Skin epidermis (tissue), 12 donors: ENCODE results near the gene SMU1.
"Not testable (repeated sequence)": the region's sequence is repeated elsewhere in the genome, so short reads cannot be mapped to it uniquely, and the experiment has no call there.

Experiments used
- H3K27ac ChIP-seq, 21 experiments: fragments of 200-600 bp; sonication (generic) in 11 of 21; one replicate each; pipeline ENCODE4 v1.5.0; 2020; ENCODE audit warnings: mild to moderate bottlenecking in 3 of 21, inconsistent platforms in 2 of 21, moderate library complexity in 2 of 21
- H3K4me3 ChIP-seq, 7 experiments: fragments of 200-600 bp; sonication (generic) in 2 of 7; one replicate each; pipeline ENCODE4 v1.5.0; 2020; ENCODE audit warnings: inconsistent platforms in 2 of 7, mild to moderate bottlenecking in 2 of 7, moderate library complexity in 1 of 7

The SMU1 gene

GRCh38 chr9:33024126-33024965 is 52.1 kb downstream of the SMU1 start:
- peak overlapping the region; percentile 84 to 100 (median 94) for H3K4me3 ChIP-seq
- peak overlapping the region; percentile 83 to 100 (median 99) for H3K27ac ChIP-seq

GRCh38 chr9:33023661-33024060 is 52.8 kb downstream of the SMU1 start:
- H3K4me3 ChIP-seq: peak overlapping the region in 6 of 7 experiments; percentile 84 to 99 (median 92)
- H3K27ac ChIP-seq: peak overlapping the region in 18 of 21 experiments; percentile 94 to 100 (median 99)

DNA sequence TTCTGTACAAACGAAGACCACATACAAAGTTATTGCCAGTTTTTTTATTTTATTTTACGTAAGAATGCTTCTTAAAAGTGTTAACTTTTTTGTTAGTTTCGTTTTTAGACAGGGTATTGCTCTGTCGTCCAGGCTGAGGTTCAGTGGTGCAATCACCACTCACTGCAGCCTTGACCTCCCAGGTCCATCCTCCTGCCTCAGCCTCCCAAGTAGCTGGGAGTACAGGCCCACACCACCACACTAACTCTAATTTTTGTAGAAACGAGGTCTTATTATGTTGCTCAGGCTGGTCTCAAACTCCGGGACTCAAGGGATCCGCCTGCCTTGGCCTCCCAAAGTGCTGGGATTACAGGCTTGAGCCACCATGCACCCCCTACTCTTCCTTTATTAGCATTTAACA is 53.7 kb downstream of the SMU1 start:
- H3K4me3 ChIP-seq: no peak overlapping the region
- H3K27ac ChIP-seq: peak overlapping the region in 5 of 21 experiments; percentile 5 to 100 (median 33)

- Histone ChIP-seq H3K27ac (peak overlapping the region in 1 of 21 experiments; percentile 14), H3K4me3 (no peak overlapping the region)
These were observed 54.2 kb downstream of the SMU1 start for GRCh38 chr9:33022303-33022702.

- Histone ChIP-seq H3K4me3 (no peak overlapping the region), H3K27ac (no peak overlapping the region)
These were observed 56.7 kb downstream of the SMU1 start for GRCh38 chr9:33019797-33020196.

GRCh38 chr9:33017283-33018041 is 59.0 kb downstream of the SMU1 start:
- H3K4me3 ChIP-seq: no peak overlapping the region
- H3K27ac ChIP-seq: no peak overlapping the region

DNA sequence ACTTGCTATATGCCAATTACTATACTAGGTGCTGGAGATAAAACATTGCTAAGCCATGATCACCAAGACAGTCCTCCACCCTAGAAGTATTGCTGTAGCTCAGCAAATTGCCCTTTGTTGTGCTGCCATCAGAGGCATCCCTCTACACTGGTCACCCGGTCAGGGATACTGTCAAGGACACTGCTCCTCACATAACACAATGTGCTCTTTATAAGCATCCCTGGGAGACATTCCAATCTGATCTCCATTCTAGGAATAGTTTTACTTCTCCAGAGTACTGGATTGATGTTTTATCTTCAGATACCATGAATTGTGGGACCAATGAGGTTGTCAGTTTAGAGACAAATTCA is 61.8 kb downstream of the SMU1 start:
- no peak overlapping the region for H3K4me3 ChIP-seq
- no peak overlapping the region for H3K27ac ChIP-seq

- no peak overlapping the region for H3K27ac ChIP-seq
- H3K4me3 ChIP-seq: no peak overlapping the region
These were observed 62.4 kb downstream of the SMU1 start for GRCh38 chr9:33013962-33014664.

DNA sequence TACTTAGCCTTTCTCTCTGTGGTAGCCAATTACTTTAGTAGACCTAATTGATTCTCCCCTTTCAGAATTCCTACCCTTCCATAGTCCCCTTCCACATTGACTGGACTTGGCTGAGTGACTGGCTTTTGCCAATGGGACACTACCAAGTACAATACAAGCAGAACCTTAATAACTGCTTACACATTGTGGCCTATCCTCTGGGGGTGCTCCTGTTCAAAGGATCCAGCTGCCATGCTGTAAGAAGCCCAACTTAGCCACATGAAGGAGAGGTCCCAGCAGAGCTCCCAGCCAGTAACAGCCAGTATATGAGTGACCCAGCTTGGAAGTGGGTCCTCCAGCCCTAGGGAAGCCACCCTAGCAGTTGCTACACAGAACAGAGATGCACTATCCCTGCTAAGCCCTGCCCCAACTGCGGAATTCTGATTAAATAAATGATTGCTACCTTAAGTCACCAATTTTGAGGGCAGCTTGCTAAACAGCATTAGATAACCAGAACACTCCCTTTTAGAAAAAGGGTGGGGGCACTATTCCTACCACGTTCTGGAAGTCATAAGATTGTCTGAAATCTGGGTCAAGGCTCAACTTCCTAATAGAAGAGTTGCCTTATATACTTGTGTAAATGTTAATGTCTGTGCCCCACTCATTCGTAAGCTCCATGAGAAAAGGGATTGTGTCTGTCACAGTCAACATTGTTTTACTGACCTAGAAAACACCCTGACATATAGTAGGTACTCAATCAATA is 64.0 kb downstream of the SMU1 start:
- no peak overlapping the region for H3K27ac ChIP-seq
- no peak overlapping the region for H3K4me3 ChIP-seq

- Histone ChIP-seq H3K4me3 (no peak overlapping the region), H3K27ac (no peak overlapping the region)
These were observed 64.6 kb downstream of the SMU1 start for GRCh38 chr9:33011831-33012230.

GRCh38 chr9:33007755-33008154 is 68.7 kb downstream of the SMU1 start:
- no peak overlapping the region for H3K27ac ChIP-seq
- no peak overlapping the region for H3K4me3 ChIP-seq

DNA sequence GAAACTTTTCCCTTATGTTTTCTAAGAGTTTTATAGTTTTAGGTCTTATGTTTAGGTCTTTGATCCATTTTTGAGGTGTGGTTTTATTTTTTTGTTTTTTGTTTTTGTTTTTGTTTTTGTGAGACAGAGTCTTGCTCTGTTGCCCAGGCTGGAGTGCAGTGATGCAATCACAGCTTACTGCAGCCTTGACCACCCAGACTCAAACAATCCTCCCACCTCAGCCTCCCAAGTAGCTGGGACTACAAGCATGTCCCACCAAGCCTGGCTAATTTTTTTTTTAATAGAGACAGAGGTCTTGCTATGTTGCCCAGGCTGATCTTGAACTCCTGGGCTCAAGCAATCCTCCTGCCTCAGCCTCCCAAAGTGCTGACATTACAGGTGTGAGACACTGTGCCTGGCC is 71.1 kb downstream of the SMU1 start:
- H3K27ac ChIP-seq, H3K4me3 ChIP-seq: not testable (repeated sequence)

- Histone ChIP-seq H3K27ac (peak overlapping the region; percentile 61 to 95 (median 89)), H3K4me3 (peak overlapping the region; percentile 57 to 89 (median 65))
These were observed 75.8 kb downstream of the SMU1 start for GRCh38 chr9:33000682-33001055.

DNA sequence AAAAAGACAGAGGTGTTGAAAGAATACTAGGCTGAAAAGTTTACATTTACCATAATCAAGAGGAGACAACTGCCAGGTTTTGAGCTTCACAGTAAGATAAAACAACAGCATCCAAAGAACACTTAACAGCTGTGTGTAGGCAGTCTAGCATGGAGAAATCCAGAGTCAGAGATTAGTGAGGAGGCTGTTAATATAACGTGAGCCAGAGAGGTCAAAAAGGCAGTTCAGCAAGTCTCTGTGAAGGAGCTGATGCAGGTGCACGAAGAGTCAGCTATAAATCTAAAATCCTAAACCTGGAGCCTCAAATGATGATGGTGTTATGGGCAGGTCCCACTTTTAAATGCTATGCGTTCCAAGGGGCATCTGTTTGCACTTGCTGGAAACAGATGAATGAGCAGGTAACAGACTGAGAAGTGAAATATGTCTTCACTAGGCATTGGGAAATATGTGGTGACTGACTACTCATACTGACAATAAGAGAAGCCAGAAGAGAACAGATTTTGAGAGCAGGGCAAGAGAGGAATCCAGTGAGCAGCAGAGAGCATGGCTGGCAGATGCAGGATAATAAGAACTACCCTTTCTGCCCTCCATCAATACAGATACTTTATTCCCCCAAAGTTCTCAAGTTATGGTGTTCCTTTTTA is 83.8 kb downstream of the SMU1 start:
- H3K27ac ChIP-seq: no peak overlapping the region
- H3K4me3 ChIP-seq: no peak overlapping the region

DNA sequence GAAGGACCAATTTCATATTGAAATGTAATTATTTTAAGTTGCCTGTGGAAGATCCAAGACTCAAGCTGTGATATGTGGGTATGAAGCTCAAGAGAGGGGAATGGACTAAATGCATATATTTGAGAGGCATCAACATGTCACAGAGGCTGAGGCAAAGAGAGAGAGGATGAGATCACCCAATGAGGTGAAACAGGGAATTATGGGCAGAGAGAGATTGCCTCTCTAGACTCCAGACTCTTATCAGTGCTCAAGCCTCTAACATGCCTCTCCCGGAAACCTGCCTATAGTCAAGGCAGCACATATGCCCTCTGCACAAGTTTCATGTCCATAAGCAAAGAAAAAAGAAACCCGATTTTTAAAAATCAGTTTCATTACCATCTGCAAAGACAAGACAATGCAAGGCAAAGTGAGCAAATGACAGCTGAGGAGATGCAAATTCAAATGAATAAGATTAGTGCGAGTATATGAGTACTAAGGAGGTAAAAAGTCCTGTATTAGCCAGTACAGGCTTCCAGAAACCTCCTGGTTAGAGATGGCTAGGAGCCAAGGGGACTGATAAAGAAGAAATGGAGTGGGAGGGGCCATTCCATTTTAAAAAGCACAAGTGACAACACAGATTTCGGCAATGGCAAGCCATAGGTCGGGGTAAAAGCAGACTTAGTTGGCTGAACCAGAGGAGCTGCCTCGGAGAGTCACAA is 84.4 kb downstream of the SMU1 start:
- H3K27ac ChIP-seq: no peak overlapping the region
- H3K4me3 ChIP-seq: no peak overlapping the region
